ENCODE data around the gene RASL10B.

- no peak for TF ChIP-seq CTCF (IDR thresholded peaks at IDR 0.05; ENCODE audit: insufficient read depth, low read length)
- TF ChIP-seq POLR2AphosphoS5 (IDR thresholded peaks at IDR 0.05; ENCODE audit: low read depth) = no peak
- no peak for TF ChIP-seq SPI1 (IDR thresholded peaks at IDR 0.05; ENCODE audit: borderline replicate concordance, low read depth)
- TF ChIP-seq REST (IDR thresholded peaks at IDR 0.05; ENCODE audit: insufficient replicate concordance, low read depth) = no peak
These were observed 55.5 kb downstream of the RASL10B start for GRCh38 chr17:35786941-35787432.

Data from HL-60 (cell line).